ENCODE results near the gene CDYL2.

GRCh38 chr16:80691111-80691741 is 113.2 kb downstream of the CDYL2 start:
- TF ChIP-seq CTCF (IDR thresholded peaks at IDR 0.05) = no peak
- TF ChIP-seq EZH2 (IDR thresholded peaks at IDR 0.05) = no peak
- no peak for TF ChIP-seq EZH2phosphoT487 (IDR thresholded peaks at IDR 0.05)
